ENCODE measurements around the gene AAMP.

AAMP gene

DNA sequence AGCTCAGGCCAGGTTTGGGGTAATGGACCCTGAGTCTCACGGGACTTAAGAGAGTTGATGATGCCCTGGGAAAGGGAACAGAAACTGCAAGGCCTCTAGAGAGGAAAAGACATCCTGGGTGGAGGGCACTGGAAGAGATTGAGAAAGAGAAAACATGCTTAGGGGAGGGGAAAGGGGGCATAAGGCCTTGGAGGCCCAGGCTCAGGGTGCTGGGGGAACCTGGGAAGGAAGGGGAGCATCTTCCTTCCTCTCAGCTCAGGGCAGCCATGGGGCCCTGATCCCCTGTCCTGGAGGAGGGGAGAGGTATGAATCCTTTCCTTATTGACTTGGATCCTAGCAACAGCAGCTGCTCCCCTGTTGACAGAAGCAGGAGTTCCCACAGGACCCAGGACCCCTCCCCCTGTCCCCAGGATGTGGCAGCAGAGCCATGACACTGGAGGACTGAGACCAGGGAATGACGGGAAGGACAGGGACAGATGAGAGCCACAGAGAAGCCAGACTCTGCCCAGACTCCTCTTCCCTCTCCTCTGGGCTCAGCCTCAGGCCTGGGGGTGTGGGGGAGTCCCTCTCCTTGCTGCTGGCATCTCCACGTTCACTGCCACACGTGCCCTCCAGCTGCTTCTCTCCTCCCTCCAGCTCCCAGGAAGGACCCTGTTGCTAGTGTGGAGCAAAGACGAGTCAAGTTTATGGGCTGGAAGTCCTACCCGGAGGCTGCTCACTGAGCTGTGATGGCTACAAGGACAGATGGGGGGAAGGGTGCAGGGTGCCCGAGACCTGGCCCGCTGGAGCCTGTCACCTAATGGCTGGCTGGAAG lies 8.3 kb downstream of the AAMP start:
- TF ChIP-seq, protein P1, sequence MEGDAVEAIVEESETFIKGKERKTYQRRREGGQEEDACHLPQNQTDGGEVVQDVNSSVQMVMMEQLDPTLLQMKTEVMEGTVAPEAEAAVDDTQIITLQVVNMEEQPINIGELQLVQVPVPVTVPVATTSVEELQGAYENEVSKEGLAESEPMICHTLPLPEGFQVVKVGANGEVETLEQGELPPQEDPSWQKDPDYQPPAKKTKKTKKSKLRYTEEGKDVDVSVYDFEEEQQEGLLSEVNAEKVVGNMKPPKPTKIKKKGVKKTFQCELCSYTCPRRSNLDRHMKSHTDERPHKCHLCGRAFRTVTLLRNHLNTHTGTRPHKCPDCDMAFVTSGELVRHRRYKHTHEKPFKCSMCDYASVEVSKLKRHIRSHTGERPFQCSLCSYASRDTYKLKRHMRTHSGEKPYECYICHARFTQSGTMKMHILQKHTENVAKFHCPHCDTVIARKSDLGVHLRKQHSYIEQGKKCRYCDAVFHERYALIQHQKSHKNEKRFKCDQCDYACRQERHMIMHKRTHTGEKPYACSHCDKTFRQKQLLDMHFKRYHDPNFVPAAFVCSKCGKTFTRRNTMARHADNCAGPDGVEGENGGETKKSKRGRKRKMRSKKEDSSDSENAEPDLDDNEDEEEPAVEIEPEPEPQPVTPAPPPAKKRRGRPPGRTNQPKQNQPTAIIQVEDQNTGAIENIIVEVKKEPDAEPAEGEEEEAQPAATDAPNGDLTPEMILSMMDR (IDR thresholded peaks at IDR 0.05), result no peak
- DNase-seq (ENCODE audit: low spot score), result no peak
- Histone ChIP-seq H3K4me3 (peak overlapping the region; percentile 57), H3K27ac (peak overlapping the region in 1 of 2 donors; percentile 86)

DNA sequence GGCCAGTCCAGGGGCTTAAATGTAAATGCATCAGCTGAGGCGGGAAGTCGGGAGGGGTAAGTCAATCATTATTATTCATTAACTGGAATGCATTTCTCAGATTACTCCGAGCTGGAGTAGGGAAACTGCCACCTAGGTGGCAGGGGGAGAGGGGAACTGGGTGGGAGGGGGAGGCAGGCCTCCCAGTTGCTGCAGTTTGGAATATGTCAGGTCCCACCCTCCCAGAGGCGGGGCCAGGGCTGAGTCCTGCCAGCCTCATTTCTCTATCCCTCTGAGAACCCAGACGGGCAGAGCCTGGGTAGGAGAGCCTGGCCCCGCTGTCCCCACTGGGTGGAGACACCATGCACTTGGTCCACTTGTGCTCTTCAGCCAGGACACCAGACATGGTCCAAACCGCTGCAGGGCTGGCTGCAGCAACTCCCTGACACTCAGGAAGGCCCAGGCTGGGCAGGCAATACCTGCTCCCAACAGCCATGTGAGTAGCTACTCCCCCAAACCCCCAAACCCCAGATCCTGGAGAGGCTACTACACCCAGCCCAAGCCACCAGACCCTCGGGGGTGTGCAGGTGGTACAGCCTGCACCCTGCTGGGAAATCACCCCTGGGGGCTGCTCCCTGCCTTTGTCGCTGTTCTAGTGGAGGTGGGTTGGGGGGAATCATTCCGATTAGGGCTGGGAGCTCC lies 9.1 kb downstream of the AAMP start, which contains the start of gene GPBAR1:
TSS of gene GPBAR1 (plus strand) at position 274 of the 681 bp plus-strand sequence. CDS start 1,710 bp downstream, outside the sequence.
- DNase-seq (ENCODE audit: low spot score), result no peak

DNA sequence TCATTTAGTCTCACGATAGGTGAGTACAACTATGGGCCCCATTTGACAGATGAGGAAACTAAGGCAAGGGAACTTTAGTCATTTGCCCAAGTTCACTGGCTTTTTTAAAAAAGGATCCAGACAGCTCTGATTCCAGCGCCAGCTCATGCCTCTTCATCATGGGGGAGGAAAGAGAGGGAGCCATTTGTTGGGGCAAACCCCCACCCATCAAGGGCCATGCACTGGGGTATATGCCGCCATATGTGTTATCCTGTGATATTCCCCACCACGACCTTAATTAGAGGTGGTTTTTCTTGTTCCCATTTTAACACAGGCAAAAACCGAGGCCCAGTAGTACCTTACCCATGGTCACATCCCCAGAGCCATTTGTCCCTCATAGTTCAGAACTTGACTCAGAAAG lies 9.8 kb downstream of the AAMP start:
- DNase-seq (ENCODE audit: low spot score), result no peak
- TF ChIP-seq, protein P1 (IDR thresholded peaks at IDR 0.05), result no peak
- Histone ChIP-seq H3K27ac (peak overlapping the region; percentile 59 to 86), H3K4me3 (no peak overlapping the region)

More for the DNA sequence above, 9.1 kb downstream of the AAMP start, which contains the start of gene GPBAR1:
- Histone ChIP-seq H3K4me3 (peak within 1 kb of the TSS; percentile 57), H3K27ac (peak within 1 kb of the TSS; percentile 59 to 86)
- TF ChIP-seq, protein P1 (IDR thresholded peaks at IDR 0.05), result no peak

DNA sequence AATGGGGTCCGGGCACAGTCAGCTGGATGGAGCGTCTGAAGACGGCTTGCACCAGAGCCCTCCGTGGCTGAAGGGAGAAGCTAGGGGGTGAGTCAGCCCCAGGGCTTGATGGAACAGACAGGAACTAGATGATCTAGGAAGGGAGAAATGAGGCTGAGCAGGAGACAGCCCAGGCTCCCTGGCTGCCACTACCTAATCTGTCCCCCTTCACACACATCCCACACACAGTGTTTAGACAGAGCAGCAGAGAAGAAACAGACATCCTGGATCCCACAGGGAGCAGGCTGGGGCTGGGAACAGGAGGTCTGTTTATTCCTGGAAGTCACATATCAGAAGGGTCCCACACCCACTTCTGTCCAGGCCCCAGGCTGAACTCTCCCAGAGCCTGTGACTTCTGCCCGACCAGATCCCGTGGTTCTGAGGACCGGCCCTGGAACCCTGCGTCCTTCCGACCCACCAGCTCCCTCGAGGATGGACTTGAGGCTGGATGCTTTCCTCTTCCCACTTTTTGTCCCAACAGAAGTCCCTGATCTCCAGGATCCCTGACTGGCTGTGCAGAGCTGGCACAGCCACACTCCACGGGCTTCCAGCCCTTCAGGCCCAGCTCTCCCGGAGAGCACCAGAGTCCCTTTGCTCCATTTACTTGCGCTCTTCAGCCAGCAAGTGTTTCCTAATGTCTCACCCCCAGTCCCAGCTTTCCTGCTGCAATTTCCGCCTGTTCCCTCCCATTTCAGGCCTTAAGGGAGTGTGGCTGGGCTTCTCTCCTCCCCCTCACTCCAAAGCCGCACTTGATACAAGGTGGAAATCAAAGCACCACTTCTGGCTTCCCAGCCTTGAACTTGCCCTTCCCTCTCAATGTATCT lies 10.6 kb downstream of the AAMP start:
- peak overlapping the region; percentile 59 to 86 for H3K27ac ChIP-seq
- DNase-seq (ENCODE audit: low spot score), result peak; percentile 83
- H3K4me3 ChIP-seq, result peak overlapping the region; percentile 37
- TF ChIP-seq, protein P1 (IDR thresholded peaks at IDR 0.05), result no peak

DNA sequence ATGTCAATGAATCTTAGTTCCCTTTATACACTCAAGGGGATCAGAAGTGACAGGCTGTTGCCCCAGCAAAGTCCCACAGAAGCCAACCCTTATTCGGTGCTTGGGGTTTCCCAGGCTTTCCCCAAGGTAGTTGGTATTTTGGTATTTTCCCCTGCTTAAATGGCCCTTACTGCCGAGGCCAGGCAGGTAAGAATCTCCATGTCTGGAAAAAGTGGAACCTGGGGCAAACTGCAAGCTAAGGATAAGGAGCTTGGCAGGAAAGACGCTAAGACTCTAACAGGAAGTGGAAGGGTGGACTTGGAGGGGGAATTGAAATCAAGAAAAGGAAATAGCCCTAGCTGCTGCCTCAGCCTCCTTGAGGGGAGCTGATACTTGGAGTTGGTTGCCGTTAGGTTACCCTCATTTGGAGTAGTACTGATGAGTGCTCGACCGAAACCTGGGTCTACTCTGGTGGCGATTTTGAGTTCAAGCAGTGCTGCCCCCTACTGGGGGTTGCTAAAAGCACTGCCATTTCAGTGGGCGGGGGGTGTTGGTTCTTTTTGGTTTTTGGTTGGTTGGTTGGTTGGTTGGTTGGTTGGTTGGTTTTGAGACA lies 12.5 kb downstream of the AAMP start:
- DNase-seq (ENCODE audit: low spot score), result no peak
- Histone ChIP-seq H3K27ac (peak overlapping the region in 1 of 2 donors; percentile 24), H3K4me3 (no peak overlapping the region)
- TF ChIP-seq, protein P1 (IDR thresholded peaks at IDR 0.05), result peak; percentile 25

DNA sequence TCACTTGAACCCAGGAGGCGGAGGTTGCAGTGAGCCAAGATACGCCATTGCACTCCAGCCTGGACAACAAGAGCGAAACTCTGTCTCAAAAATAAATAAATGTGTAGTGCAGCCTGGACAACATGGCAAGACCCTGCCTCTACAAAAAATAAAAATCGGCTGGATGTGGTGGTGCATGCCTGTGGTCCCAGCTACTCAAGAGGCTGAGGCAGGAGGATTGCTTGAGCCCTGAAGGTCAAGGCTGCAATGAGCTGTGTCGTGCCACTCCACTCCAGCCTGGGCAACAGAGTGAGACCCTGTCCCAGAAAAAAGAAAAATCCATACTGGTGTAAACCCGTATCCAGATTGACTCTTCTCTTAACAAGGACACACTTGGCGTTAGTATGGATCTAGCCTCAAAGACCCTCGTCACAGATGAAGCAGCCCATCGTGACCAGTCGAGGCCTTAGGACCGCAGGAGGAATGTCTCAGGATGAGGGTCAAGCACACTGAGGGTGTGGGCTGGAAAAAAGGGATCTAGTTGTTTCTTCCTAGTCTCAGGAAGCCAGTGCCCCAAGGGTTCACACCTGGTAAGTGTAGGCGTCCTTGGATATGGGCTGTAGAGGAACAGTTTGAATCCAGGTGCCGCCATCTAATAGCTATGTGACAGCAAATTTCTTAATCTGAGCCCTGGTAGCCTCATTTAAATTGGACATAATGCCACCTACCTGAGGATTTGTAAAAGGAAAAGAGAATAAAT lies 13.2 kb downstream of the AAMP start:
- Histone ChIP-seq H3K4me3 (no peak overlapping the region), H3K27ac (peak overlapping the region in 1 of 2 donors; percentile 24)
- TF ChIP-seq, protein P1 (IDR thresholded peaks at IDR 0.05), result no peak
- DNase-seq (ENCODE audit: low spot score), result no peak
